GM18498 (cell line): ENCODE measurements around the gene TH.

Source experiments
- ATAC-seq: cut with Tn5 transposase; IDR thresholded peaks from one replicate; pipeline ENCODE4 v1.9.1; 2021; ENCODE audit warnings: mild to moderate bottlenecking, moderate library complexity; ENCODE audit not compliant: unreplicated experiment

The TH gene

DNA sequence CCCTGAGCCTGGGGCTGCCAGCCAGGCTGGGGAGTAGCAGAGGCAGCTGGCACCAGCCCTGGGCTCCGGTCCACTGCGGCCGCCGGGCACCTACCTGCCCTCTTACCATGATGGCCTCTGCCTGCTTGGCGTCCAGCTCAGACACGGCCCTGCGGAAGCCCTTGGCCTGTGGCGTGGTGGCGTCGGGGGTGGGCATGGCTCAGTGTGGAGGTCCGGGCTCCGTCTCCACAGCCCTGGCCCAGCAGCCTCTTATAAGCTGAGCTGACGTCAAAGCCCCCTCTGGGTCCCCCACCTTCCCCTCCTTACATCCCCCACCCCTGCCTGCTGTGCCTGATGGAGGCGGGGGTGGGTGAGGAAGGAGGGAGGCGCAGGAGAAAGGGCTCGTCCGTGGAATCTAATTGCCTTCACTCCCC, at the start of gene TH:
TSS of gene TH (minus strand) at position 225 of the 413 bp plus-strand sequence. CDS start at position 196, 29 bp downstream.
- ATAC-seq, result no peak

DNA sequence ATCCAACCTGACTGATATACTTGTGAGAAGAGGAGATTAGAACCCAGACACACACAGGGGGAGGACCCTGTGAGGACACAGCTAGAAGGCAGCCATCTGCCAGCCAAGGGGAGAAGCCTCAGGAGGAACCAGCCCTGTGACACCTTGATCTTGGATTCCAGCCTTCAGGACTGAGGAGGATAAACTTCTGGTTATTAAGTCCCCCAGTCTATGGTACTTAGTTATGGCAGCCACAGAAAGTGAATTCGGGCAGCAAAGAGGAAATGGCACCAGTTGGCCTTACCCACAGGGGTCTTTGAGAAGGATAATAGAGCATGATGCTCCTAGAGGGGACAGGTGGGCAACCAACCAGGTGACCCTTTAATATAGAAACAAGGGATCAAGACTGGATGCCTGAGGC, 49.4 kb upstream of the TH start:
- ATAC-seq, result no peak

DNA sequence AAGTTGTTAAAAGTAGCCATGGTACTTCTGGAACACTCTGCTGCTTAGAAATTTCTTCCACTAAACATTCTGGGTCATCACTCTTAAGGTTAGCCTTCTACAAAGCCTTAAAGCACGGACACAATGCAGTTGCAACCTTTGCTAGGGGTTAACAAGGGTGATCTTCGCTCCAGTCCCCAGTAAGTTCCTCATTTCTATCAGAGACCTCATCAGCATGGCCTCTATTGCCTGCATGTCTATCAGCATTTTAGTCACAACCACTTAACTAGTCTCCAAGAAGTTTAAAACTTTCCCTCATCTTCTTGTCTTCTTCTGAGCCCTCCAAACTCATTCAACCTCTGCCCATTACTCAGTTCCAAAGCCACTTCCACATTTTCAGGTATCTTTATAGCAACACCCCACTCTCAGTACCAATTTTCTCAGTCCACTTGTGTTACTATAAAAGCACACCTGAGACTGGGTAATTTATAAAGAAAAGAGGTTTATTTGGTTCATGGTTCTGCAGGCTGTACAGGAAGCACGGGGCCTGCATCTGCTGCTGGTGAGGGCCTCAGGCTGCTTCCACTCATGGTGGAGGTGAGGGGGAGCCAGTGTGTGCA, 48.7 kb upstream of the TH start:
- ATAC-seq, result no peak

DNA sequence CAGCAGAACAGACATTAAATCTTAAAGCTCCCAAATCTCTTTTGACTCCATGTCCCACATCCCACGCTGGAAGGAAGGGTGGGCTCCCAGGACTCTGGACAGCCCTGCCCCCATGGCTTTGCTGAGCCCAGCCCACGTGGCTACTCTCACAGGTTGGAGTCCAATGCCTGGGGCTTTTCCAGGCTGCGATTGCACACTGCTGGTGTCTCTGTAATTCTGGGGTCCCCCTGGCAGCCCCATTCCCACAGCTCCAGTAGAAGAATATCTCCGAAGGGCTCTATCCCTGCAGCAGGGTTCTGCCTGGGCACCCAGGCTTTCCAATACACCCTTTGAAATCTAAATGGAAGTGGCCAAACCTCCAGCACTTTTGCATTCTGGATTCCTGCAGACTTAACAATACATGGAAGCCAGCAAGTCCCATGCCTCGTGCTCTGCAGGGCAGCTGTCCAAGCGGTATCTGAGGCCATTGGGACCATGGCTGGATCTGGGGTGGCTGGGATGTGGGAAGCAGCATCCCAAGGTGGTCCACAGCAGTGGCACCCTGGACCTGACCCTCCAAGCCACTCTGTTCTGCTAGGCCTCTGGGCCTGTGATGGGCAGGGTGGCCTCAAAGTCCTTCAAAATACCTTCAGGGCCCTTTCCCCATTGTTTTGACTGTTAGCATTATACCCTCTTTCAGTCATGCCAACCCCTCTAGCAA, 47.9 kb upstream of the TH start:
- no peak for ATAC-seq

DNA sequence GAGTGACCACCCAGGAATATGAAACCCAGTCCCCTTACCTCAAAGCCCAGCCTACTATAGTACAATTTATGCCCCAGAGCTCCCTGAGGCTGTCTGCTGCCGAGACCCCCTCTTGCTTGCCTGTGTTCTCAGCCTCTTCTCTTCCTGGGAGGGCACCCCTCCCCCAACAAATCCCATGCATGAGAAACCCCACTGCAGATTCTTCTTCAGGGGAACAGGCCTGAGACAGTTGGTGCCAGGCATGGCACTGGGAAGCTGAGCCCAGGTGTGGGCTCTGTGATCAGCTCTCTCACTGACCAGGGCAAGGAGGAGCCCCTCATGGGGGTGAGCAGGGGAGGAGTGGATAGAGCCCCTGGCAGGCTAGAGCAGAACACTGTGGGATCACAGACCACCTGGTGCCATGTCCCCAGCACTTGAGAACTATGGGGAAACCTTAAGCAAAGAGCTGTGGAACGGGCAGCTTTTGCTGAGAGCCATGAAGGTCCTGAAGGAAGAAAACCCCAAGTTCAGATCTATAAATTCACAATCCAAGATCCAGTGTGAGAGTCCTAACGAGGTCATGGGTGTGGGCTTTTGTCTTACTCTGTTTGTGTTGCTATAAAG, 46.5 kb upstream of the TH start:
- no peak for ATAC-seq

DNA sequence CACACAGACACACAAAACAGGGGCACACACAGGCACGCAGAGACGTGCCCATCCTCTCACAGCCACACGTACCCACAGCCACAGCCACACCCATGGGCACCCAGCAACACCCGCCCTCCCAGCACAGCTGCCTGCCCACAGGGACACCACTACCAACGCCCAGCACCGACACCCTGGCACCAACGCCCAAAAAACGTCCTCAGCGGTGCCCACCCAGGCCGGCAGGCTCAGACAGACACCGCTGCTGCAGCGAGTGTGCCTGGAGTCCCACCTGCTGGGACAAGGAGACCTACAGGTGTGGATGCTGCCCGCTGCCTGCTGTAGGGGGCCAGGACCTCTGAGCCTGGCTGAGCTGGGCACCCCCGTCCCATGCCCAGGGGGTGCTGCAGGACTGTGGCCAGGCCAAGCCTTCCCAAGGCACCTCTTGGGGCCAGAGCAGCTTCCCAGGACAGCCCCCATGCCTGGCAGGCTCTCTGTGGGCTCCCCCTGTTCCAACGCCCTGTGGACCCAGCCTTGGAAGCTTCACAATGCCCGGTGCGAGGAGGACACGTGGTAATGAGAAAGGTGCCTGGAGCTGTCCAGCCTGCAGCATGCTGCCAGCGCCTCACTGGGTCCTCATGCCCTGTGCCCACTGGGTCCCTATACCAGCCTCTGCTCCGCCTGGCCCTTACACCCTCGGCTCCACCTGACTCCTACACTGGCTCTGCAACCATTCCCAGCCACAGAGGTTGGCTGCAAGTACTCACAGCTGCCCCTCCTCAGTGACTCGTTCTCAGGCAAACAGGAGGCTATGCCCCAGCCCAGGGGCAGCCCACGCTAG, 45.8 kb upstream of the TH start:
- ATAC-seq, result no peak

DNA sequence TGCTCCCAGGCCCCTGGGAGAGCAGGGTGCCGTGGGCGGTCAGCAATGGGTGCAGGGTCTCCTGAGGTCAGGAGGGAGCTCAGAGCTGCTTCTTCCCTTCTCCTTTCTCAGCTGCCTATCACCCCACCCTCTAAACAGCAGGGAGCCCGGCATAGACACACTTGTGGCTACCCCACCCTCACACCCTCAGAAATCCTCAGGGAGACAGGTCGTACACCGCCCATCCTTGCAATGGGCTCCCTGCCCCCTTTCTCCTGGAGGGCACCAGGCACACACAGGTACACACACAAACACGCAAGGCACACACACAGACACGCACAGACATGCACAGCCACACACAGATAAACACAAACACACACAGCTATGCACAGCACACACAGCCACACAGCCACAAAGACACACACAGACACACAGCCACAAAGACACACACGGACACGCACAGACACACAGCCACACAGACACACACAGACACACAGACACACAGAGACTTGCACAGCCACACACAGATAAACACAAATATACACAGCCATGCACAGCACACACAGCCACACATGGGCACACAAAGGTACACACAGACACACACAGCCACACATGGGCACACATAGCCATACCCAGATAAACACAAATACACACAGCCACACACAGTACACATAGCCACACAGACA, 44.9 kb upstream of the TH start:
- ATAC-seq, result no peak

DNA sequence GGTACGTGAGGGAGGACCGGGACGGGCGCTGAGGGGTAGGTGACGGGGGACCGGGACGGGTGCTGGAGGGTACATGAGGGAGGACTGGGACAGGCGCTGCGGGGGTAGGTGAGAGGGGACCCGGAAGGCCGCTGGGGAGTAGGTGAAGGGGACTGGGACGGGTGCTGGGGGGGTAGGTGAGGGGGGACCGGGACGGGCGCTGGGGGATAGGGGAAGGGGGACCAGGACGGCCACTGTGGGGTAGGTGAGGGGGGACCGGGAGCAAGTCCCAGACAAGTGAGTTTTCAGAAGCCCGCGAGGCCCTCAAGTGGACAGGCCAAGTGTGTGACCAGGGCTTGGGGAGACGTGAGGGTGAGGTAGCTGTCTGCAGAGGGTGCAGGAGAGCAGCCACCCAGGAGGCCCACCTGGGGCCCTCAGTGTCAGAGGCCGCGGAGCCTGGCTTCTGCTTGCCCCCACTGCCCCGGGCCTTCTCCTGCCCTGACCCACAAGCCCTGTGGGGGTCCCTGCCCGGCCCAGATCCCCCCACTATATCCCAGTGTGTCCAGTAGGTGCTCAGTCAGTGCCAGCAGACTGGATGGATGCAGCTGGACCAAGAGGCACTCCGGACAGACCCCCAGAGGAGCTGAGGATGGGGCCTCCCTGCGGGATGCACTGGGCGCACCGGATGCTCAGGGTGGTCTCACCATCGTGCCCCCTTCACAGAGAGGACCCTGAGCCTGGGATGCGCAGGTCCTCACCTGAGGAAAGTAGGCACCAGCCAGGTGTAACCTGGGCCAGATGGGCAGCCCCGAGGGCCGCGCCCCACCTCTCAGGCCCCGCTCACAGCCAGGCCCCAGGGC, 44.2 kb upstream of the TH start:
- no peak for ATAC-seq

DNA sequence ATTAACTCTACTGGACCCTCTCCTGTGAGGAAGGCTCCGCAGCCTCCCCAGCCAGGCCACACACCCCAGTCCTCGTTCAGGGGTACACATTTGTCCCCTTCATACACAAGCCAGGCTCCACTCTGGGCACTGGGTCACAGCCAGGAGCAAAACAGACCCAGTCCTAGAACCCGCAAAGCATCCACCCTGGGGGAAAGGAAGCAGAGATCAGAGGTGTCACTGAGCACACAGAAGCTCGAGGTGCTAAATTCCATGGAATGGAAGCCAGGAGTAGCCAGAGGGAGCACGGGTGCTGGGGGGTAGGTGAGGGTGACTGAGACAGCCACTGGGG, 43.6 kb upstream of the TH start:
- ATAC-seq, result no peak

DNA sequence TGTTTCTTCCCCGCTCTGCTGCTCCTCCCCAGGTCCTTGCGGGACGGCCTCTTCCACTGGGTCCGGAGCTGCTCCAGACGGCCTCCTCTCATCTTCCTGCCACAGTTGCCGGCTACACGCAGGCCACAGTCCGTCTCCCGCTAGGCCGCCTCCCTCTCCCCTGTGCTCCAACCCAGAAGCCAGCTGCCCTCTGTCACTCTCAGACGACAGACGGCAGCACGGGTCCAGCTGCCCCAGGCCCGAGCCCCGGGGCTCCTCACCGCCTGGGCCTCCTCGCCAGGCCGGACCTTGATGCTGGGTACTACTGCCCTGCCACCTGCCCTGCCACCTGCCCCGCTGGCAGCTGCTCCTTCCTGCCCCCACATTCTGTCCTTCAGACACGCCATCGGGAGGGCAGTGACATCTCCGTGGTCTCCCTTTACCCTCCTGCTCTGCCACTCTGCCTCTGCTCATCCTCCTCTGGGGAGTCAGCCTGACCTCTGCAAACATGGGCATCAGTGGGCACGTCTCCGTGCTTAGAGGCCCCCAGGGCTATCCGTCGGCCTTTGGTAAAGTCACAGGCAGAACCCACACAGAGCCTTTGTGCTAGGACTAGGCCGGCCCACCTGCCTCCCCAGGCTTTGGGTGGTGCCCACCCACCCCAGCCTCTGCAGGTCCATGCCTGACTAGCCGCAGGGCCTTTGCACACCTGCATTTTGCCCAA, 43.1 kb upstream of the TH start:
- ATAC-seq, result no peak

DNA sequence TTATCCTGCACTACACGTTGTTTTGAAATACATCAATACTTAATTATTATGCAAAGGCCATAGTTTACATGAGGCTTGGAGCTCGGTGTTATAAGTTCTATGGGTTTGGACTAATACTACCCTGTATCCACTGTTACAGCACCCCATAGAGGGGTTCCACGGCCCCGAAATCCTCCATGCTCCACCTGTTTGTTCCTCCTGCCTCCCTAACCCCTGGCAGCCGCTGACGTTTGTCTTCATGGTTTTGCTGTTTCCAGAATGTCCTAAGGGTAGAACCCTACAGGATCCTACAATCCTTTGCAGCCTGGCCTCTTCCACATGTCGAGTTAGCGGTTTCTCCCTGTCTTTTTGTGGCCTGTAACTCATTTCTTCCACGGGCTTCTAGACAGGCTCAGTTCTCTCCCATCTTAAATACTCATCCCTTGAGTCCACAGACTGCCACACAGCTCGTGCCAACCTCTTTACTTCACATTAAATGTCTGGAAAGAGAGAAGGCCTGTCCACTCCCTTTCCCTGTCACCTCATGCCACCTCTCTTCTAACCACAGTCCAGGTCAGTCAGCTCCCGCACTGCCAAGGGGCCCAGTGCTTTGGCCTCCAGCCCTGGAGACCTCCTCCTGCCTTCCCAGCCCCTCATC, 42.4 kb upstream of the TH start:
- no peak for ATAC-seq

DNA sequence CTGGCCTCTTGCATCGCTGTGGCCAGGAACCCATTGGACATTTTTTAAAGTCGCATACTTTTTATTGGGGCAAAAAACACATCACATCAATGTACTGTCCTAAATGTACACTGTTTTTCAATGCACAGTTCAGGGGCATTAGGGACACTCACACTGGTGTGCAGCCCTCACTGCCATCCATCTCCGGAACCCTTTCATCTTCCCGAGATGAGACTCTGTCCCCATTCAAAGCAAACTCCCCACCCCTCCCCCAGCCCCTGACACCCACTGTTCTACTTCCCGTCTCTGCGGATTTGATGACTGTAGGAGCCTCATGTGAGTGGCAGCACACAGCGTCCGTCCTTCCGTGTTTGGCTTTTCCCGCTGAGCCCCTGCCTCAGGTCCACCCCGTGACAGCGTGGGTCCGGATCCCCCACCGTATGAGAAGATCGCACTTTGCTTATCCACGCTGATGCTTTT, 41.8 kb upstream of the TH start:
- no peak for ATAC-seq

DNA sequence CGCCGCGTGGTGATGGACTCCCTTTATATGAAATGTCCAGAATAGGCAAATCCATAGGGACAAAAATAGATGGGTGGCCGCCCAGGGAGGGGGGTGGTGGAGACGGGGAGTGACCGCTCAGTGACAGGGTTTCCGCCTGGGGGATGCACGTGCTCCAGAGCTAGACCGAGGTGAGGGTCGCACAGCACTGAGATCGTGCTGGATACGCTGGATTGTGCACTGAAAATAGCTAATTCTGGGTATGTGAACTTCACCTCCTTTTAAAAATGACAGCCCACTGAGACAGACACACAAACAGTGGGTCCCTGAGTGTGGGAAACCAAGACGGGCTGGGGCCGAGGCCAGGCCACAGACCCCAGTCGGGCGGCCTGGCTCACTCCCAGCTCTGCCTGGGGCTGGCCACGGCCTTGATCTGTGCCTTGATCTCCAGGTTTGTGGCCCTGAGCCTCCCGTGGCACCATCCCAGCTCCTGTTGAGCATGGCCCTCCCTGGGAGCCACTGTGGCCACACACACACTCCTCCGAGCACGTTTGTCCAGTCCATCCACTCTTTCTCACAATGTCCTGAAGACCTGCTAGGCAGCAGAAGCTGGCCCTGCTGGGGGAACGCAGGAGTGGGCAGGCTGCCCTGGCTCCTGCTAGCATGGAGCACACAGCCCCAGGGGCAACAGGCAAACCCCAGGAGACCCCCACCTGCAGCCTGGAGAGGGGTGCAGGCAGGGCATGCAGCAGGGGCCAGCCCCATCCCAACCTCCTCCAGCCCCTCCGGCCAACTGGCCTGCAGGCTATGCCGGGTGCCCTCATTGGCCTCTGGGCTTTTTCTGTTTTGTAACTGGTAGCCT, 41.0 kb upstream of the TH start:
- ATAC-seq, result no peak

DNA sequence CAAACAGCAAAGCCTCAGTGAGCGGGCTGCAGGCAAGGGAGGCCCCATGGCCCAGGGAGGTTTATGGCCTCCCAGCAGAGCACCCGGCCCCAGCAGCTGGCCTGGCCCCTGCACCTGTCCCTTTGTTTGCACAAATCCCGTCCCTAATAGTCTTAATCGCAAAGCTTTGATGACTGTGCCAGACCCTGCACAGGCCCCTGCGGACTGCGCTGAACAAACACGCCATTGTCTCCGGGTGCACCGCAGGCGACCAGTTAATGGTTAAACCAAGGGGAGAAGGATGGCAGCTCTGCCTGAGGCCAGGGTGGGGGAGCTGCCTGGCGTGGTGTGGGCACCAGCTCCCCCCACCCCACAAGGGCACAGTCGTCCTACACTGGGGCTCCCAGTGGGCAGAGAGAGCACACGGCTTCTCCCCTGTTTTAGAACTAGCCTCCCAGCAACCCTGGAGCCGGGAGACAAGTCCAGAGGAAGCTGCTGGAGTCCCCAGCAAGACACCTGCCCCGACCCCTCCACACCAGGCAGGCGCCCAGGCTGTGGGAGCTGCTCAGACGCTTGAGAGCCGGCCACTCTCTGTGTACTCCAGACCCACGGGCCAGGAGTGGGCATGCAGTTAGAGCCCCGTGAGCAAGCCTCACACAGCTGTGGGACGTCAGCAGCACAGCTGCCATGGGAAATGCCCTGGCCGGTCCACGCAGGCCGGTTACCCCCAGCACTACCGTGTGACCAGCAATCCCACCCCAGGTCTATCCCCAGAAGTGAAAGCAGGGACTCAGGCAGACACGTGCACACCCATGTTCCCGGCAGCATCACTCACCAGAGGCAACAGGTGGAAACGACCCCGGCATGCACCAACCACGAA, 39.7 kb upstream of the TH start:
- no peak for ATAC-seq

DNA sequence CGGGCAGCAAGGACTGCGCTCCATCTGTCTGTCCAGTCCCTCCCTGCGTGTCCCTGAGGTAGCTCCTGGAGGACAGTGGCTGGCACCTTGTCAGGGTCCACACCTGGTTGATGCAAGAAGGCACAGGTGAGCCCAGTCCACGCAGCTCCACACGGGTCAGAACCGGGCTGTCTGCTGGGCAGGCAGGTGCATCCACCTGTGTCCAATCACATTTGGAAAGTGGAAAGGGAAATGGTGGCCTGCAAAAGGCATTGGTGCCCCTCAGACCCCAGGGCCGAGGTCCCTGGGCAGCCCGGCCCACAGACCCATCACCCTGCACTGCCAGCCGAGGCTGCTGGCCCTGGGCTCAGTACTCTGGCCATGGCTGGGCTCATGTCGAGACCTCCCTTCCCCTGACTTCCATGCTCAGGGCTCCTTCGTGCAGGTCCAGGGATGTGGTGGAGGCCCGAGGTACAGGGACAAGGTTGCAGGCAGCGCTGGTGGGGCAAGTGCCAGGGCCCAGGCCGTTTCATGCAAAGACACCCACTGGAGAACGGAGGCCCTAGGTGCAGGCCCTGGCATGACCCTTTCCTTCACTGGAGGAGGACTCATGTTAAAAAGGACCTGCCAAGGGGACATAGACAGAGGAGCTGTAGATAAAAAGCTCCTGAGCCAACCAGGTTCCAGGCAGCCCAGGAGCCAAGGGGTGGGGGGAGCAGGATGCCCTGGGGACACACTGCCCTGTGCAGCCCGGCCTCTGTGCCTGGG, 38.9 kb upstream of the TH start:
- ATAC-seq, result no peak

DNA sequence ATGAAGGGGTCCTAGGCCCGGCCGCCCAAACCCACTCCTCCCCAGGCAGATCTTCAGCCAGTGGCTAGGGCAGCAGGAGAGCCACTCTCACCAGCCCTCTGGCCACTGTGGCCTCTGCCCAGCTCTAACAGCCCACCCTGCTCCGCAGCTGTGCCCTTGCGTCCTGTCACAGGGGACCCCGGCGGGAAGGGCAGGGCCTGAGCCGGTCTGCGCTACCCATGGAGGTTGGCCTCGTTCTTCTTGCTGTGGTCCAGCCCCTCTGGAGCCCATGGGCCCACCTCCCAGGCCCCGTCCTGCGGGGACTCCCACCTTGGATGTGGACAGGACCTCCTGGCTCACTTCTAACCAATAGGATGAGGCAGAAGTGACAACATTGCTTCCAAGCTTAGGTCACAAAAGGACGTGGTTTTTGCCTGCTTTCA, 38.3 kb upstream of the TH start:
- no peak for ATAC-seq

DNA sequence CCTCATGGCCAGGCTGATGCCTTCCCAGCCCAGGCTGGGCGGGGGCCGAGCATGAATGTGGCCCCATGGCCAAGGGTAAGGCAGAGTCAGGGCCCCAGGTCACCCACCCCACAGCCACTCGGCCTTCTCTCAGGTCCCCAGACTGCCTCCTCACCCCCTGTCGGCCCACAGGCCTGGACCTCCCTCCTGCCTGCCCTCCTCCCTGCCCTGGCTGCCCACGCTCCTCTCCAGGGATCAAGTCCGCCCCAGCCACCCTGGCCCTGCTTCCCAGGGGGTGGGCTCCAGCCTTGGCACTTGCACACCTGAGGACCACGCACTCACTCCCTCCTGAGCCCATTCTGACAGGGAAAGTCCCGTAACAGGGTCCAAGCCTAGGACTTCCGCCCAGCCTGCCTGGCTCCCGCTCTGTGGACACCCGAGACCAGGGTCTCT, 37.8 kb upstream of the TH start:
- no peak for ATAC-seq
